HL-60 (cell line): ENCODE data around the gene COL11A2.

ENCODE experiments used
- DNase-seq, 2 experiments: peaks; one replicate each; pipeline ENCODE4 v3.0.0-alpha.2; 2010 to 2020; ENCODE audit warnings: low read depth in 1 of 2, low spot score in 1 of 2
- H3K27ac ChIP-seq: fragments of 250-450 bp; sonication (Bioruptor Pico); replicated peaks from 2 replicates; pipeline ENCODE4 v1.5.1; 2020; ENCODE audit warnings: mild to moderate bottlenecking, moderate library complexity
- H3K27me3 ChIP-seq: fragments of 250-450 bp; sonication (Bioruptor Pico); 2 replicates; pipeline ENCODE4 v1.5.1; 2021; ENCODE audit warnings: mild to moderate bottlenecking, moderate library complexity; ENCODE audit not compliant: insufficient read depth, poor library complexity, severe bottlenecking
- H3K4me3 ChIP-seq: replicated peaks from 2 replicates; pipeline ENCODE4 v1.5.1; 2011; ENCODE audit warnings: mild to moderate bottlenecking, control low read depth, low read length; ENCODE audit not compliant: insufficient read depth
- GABPA ChIP-seq: IDR thresholded peaks from 2 replicates; pipeline ENCODE4 v1.6.1; 2012; ENCODE audit warnings: low read depth
- POLR2AphosphoS5 ChIP-seq: IDR thresholded peaks from 2 replicates; pipeline ENCODE4 v1.6.1; 2012; ENCODE audit warnings: low read depth
- SPI1 ChIP-seq: IDR thresholded peaks from 2 replicates; pipeline ENCODE4 v1.6.1; 2012; ENCODE audit warnings: low read depth, mild to moderate bottlenecking, borderline replicate concordance
- TF ChIP-seq, protein P1 (sequence below): IDR thresholded peaks from 2 replicates; pipeline ENCODE4 v1.6.1; 2012; ENCODE audit warnings: low read depth; ENCODE audit not compliant: insufficient replicate concordance
- TF ChIP-seq, protein P2 (sequence below): IDR thresholded peaks from one replicate; pipeline ENCODE4 v1.5.1; 2011; ENCODE audit warnings: low read length, control low read depth, inconsistent platforms; ENCODE audit not compliant: insufficient read depth

Gene COL11A2

DNA sequence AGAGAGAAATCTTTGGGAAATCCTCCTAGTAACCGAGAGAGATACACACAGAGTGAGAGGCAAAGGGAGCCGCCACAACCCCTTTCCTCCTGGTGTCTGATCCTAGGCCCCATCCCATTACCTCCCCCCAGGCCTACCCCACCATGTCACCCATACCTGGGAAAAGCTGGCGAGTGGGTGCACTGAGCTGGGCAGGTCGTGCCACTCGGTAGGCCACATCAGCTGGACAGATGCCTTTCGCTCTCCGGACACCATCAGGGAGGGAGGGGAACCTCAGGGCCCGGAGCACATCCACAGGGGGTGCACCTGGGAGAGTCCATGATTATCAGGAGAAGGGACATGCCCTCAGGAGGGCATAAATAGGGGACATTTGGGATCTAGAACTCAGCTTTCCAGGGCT lies 3.1 kb downstream of the COL11A2 start:
- no peak overlapping the region for H3K27ac ChIP-seq
- no peak overlapping the region for H3K4me3 ChIP-seq
- H3K27me3 ChIP-seq = peaks cover 19% of the 10 kb centered on the region
- DNase-seq = no peak
- no peak for TF ChIP-seq GABPA
- TF ChIP-seq POLR2AphosphoS5 = no peak
- TF ChIP-seq, protein P1, sequence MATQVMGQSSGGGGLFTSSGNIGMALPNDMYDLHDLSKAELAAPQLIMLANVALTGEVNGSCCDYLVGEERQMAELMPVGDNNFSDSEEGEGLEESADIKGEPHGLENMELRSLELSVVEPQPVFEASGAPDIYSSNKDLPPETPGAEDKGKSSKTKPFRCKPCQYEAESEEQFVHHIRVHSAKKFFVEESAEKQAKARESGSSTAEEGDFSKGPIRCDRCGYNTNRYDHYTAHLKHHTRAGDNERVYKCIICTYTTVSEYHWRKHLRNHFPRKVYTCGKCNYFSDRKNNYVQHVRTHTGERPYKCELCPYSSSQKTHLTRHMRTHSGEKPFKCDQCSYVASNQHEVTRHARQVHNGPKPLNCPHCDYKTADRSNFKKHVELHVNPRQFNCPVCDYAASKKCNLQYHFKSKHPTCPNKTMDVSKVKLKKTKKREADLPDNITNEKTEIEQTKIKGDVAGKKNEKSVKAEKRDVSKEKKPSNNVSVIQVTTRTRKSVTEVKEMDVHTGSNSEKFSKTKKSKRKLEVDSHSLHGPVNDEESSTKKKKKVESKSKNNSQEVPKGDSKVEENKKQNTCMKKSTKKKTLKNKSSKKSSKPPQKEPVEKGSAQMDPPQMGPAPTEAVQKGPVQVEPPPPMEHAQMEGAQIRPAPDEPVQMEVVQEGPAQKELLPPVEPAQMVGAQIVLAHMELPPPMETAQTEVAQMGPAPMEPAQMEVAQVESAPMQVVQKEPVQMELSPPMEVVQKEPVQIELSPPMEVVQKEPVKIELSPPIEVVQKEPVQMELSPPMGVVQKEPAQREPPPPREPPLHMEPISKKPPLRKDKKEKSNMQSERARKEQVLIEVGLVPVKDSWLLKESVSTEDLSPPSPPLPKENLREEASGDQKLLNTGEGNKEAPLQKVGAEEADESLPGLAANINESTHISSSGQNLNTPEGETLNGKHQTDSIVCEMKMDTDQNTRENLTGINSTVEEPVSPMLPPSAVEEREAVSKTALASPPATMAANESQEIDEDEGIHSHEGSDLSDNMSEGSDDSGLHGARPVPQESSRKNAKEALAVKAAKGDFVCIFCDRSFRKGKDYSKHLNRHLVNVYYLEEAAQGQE = no peak
- TF ChIP-seq, protein P2, sequence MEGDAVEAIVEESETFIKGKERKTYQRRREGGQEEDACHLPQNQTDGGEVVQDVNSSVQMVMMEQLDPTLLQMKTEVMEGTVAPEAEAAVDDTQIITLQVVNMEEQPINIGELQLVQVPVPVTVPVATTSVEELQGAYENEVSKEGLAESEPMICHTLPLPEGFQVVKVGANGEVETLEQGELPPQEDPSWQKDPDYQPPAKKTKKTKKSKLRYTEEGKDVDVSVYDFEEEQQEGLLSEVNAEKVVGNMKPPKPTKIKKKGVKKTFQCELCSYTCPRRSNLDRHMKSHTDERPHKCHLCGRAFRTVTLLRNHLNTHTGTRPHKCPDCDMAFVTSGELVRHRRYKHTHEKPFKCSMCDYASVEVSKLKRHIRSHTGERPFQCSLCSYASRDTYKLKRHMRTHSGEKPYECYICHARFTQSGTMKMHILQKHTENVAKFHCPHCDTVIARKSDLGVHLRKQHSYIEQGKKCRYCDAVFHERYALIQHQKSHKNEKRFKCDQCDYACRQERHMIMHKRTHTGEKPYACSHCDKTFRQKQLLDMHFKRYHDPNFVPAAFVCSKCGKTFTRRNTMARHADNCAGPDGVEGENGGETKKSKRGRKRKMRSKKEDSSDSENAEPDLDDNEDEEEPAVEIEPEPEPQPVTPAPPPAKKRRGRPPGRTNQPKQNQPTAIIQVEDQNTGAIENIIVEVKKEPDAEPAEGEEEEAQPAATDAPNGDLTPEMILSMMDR = no peak
- no peak for TF ChIP-seq SPI1

DNA sequence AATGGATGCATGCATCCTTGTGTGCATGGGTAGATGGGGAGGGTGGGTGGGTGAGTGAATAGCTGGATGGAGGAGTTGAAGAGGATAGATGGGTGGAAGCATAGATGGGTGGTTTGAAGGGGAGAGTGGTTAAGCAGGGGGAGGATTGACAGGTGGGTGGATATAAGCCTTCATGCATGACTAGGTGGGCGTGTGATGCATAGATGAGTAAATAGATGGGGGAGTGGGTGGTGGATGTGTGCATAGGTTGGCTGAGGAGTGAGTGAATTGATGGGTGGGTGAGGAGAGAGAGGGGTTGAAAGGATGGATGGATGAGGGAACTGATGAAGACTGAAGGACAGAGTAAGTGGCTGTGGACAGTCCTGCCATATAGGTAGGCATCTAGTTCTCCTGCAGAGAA lies 4.5 kb downstream of the COL11A2 start:
- peaks cover 17% of the 10 kb centered on the region for H3K27me3 ChIP-seq
- no peak for DNase-seq
- H3K27ac ChIP-seq = no peak overlapping the region
- H3K4me3 ChIP-seq = no peak overlapping the region
- no peak for TF ChIP-seq GABPA
- TF ChIP-seq POLR2AphosphoS5 = no peak
- TF ChIP-seq, protein P1 = no peak
- TF ChIP-seq SPI1 = no peak
- TF ChIP-seq, protein P2 = no peak

DNA sequence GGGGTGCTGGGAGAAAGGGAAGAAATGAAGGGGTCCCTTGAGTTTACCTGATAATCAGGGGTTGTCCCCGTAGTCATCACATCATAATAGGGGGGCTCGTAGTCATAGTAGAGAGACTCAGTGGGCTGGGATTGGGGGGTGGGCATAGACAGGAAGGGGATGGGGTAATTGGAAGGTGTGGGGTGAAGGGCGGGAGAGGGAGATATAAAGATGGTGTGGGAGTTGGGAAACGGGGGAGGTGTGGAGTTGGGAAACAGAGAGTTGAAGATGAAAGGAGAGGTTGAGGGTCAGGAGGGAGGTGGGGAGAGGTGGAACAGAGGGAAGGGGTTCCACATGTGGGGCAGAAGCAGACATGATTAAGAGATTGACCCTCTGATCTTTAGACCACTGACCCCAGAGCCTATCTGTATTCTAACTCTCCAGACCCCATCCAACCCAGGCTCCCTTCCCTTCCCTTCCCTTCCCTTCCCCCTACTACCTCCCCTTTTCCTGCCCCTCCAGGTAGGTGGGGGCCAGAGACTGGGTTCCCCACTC lies 6.5 kb downstream of the COL11A2 start:
- no peaks in the 10 kb centered on the region for H3K27me3 ChIP-seq
- H3K27ac ChIP-seq = no peak overlapping the region
- no peak for TF ChIP-seq SPI1
- no peak for TF ChIP-seq POLR2AphosphoS5
- TF ChIP-seq, protein P2 = no peak
- TF ChIP-seq, protein P1 = no peak
- TF ChIP-seq GABPA = no peak
- H3K4me3 ChIP-seq = no peak overlapping the region
- no peak for DNase-seq
